ENCODE results near the gene SHISA8.

The SHISA8 gene

DNA sequence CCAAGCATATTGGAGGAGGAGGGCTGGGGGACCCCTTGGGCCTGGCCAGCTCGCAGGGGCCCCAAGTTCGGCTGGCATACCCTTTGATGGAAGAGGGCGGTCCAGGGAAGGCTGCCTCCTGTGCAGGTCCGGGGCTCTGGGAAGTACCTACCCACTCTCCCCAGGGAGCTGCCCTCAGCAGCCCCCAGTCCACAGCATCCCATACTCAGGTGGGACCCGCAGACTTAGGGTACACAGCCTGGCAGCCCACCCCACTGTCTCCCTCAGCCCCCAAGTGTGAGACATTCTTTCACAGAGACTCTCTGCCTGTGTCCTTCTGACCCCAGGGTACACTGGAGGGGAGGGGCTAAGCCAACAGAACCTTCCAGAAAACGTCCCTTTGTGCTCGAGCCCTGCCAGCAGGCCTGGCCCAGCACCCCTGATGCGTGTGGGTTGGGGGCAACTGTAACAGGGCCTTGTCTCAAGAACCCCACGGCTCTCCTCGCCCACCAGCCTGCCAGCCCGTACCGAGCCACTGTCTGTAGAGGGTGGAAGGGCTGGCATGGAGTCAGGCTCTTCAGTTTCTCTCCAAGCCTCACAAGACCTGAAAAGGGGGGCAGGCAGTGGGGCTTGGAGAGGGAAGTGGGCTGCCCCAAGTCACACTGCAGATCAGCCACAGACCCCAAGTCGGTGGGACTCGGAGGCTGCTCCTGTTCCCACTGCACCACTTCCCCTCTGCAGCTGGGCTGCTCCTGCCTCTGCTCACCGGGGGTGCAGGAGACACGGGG, 18.7 kb upstream of the SHISA8 start:
- peak; percentile 63 for DNase-seq

DNA sequence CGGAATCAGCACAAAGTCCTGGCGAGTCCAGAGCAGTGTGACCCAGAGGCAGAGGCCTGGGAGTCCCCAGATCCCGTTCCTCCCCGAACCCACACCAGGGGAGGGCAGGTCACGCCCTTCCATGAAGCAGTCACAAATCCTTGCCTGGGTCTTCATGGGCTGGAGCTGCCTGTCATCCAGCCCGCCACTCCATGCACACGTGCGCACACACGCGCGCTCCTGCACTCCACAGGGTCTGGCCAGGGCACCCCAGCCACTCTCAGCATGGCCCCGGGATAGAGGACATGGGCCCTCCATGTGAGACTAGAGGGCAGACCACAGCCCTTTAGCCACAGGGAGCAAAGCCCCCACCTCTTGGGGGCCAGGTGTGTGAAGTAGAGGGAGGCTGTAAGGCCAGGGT, 17.5 kb upstream of the SHISA8 start:
- DNase-seq, result no peak

- DNase-seq, result no peak
Measured at GRCh38 chr22:41931701-41932269, 16.9 kb upstream of the SHISA8 start.

- no peak for DNase-seq
Measured at GRCh38 chr22:41929418-41929810, 14.5 kb upstream of the SHISA8 start.

DNA sequence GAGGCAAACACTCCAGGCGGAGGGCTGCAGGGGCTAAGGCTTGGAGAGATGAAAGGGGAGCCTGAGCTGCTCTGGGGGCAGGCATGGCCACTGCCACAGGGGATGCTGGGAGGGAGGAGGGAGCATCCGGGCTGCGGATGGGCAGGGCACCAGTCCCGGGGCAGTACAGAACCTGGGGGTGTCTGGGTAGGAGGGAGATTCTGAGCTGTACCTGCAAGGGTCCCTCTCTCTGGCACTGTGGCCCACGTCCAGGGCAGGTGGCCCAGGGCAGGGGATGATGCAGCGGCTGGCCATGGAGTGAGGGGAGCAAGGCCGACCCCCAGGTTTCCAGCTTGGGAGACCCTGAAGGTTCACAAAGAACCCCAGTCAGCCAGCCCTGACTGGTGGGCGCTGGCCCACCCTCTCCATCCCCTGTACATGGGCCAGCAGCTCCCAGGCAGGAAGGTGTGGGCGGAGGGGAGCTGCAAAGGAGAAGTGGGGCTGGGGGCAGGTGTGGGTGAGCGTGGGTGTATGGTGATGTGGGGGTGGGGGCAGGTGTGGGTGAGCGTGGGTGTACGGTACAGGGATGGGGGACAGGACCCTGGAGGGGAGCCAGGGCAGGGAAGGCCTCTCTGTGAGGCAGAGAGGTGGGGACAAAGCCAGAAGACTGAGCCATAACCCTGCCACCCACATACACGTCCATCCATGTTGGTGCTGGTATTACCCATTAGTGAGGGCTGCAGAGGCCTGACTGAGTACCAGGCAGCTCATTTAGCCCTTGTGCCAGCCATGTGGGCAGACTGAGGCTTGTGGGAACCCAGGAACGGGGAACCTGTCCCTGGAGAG, 13.9 kb upstream of the SHISA8 start:
- DNase-seq, result no peak

GRCh38 chr22:41927813-41928212, 12.9 kb upstream of the SHISA8 start:
- DNase-seq, result no peak

DNA sequence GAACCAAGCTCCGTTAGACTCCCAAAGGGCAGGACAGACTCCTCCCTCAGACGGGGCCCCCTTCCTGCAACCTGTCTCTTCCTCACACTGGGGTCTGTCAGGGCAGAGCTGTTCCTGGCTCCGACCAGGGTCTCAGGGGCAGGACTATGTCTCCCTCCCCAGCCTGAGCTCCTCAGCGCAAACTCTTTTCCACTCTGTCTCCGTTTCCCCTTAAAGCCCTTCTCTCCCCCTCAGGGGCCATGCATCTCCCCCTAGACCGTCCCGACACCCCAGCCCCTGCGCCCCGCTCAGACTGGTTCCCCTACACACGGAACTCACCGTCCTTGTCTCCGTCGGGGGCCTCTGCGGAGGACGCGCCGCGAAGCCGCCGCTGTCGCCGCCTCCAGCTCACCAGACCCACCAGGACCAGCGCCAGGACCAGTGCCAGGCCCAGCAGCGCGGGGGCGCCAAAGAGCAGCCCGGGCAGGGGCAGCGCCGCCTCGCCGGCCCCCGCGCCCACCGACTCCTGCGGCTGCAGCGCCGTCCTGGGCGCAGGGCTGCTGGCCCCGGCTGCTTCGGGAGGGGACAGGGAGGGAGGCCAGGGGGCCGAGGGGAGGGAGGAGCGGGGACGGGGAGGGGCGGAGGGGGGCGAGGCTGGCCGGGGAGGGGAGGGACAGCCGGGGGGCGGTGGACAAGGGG, 11.0 kb upstream of the SHISA8 start:
- DNase-seq, result peak; percentile 83

DNA sequence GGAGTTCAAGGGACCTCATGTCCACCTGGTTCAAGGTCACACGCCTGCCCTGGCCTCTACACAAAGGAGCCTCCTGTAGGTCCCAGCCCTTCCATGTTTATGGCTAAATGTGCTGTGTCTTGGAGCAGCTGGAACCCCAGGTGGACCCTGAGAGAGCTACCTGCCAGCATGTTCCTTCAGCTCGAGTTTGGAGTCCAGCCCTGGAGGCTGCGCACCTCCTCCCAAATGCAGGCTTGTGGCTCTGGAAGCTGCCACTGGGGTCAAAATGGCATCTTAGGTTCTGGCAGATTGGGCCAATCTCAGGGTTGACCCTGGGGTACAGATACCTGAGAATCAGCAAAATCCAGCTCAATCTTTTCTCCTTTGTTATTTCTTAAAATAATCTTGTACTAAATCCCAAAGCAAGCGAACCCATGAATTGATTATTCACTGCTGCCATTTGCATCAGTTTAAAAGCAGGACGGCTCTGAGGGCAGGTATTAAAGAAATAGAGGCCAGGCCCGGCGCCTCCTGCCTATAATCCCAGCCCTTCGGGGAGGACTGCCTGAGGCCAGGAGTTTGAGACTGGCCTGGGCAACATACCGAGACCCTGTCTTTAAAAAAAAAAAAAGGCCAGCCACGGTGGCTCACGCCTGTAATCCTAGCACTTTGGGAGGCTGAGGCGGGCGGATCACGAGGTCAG, 8.9 kb upstream of the SHISA8 start:
- DNase-seq, result no peak

DNA sequence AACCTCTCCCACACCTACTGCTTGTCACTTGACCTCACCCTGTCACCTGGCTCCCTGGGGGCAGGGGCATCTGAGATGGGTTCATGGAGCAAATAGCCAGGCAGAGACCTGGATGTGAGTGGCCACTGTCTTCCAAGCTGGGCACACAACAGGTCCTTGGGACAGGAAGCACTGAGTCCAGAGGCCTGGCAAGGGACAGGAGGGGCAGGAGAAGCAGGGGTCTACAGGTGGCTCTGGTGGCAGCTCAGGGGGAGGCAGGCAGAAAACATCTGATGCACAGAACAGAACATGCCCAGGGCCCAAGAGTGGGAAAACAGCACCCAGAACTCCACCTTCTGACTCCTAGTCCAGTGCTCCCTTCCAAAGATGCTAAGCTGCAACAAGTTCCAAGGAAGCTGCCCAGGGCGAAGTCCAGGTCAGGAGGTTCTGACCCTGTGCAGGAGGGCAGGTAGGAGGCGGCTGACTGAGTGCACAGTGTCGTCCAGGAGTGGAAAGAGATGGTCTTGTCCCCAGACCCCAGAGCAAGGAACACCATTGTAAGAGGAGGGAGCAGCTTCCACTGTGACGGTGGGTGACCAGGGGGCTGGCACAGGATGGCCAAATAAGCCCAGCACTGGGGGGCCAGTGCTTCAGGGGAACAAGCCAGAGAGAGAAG, 8.2 kb upstream of the SHISA8 start:
- no peak for DNase-seq

GRCh38 chr22:41922328-41922727, 7.5 kb upstream of the SHISA8 start:
- no peak for DNase-seq

DNA sequence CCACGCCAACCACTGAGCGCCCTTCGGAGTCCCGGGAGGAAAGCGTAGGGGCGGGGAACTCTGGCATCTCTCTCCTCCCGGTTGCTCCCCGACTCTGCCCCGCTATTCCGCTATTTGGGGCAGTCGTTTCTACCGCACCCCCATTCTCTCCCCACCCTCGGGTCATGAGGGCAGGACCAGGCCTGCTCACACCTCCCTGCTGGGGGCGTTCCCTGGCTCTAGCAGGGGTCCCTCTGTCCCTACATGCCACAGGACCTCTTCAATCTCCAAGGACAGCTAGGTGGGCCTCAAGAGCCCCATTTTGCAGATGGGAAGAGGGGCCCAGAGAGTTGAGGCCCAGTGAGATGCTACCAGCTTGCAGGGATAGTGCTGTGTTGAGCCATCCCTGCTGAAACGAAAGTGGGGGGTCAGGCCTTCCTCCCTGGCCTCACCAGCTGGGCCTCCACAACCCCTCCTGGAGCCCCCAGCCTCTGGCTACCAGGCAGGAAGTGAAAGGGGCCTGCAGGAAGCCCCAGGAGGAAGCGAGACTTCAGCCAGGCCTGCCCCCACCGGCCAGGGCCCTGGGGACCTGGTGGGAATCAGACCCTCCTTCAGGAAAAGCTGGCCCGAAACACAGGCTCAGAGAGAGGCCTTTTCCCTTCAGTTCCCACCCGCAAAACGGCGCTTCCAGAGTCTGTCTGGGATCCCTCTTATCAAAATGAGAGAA, 5.5 kb upstream of the SHISA8 start:
- no peak for DNase-seq

DNA sequence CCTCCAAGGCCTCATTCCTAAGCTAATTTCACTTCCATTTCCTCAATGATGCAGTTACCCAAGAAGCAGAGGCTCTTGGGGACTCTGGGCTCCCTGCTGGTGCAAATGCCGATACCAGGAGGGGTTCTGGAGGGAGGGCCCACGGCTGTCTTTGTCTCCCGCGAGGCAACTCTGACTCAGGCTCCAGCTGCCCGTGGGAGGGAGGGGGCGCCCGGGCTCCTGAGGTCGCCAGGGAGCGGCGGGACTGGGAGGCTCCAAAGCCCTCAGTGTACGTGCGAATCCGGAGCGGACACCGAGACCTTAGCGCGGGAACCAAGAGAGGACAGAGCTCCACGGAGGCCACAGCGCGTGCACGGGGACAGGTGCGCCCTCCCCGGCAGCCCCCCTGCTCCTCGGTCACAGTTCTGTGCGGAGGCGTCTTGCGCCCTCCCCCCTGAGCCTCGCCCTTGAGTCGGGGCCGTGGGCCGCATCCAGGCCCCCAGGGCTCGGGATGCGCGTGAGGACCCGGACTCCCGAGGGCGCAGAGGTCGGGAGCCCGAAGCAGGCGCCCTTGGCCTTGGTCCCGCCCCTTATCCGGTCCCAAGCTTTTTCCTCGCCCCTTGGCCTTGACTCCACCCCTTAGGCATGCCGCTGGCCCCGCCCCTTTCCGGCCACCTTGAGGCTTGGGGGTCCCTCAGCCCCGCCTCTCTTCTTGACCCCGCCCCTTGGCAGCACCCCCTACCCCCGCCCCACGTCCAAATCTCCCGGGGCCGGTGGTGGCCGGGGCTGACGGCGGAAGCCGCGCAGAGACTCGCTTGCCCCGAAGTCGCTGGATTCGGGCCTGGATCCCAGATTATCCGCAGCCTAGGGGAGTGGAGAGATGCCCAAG, 4.7 kb upstream of the SHISA8 start:
- peak; percentile 71 for DNase-seq

DNA sequence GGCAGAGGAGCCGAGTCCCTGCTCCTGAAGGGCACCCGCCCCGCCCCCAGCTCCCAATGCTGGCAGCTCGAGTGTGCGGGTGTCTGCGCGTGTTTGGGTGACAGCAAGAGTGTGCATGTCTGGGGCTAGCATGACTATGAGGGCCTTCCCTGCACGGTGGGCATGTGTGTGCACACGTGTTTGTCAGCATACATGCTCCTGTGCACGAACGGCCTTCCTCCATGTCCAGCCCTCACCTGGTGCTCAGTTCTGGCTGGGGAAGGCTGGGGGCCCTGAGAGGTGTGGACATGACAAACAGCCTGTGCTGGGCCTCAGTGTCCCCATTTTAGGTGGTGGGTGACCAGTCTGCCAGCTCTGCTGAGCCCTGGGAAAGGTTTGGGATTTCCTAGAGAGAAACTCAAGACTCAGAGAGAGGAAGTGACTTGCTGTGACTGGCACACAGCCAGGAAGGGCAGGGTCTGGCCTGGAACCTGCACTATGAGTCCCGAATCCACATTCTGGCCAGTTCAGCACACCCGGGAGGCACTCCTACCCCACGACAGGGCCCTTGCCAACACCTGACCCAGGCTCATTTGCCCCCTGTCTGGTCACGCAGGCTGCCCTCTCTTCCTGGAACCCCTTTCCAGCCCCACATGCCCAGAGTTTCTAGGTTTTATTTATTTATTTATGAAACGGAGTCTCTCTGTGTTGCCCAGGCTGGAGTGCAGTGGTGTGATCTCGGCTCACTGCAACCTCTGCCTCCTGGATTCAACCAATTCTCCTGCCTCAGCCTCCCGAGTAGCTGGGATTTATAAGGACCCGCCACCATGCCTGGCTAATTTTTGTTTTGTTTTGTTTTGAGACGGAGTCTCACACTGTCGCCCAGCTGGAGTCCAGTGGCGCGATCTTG, 3.3 kb upstream of the SHISA8 start:
- DNase-seq, result peak; percentile 78

DNA sequence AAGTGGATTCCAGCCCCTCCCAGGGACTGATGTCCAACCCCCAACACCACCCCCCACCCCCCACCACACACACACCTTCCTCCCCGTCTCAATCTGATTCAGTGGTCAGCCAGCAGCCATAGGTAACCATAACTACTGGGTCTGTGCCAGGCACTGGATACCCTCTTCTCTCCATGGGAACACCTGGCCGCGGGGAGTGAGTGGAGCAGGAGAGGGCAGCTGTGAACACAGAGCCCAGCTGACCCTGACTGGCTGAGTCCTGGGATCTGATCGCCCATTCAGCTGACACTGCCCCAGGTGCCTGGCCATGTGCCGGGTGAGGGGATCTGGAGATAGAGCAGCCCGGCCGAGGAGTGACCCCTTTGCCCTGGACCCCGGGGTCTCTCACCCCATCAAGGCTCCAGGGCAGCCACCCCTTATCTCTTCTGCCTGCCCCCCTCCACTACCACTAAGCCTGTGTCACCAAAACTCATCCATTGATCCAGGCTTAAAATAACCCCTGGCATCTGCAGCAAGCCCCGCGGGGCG, 2.6 kb upstream of the SHISA8 start:
- no peak for DNase-seq

DNA sequence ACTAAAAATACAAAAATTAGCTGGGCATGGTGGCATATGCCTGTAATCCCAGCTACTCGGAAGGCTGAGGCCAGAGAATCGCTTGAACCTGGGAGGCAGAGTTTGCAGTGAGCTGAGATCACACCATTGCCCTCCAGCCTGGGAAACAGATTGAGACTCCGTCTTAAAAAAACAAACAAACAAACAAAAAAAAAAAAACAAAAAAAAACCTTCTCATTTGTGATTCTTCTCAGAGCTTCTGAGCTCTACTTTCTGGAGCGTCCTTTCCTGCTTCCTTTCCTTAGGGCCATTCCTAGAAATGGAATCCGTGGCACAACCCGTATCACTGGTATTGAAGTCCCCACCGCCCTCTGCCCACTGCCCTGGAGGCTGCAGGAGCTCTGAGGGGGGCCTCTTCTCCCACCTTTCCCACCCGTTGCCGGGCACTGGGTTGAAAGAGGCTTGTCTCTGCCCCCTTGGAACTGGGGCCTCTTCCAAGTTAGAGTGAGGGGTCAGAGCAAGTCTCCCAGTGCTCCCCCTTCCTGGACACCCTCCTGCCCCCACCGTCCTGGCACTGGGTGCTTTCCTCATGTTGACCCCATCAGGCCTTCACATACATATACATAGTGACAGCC, 2.0 kb upstream of the SHISA8 start:
- no peak for DNase-seq

GRCh38 chr22:41915786-41916493, 1.1 kb upstream of the SHISA8 start:
- DNase-seq, result no peak

GRCh38 chr22:41914611-41915034, 251 bp downstream of the SHISA8 start:
- no peak for DNase-seq

Data from hematopoietic multipotent progenitor cell treated with erythropoietin and hydrocortisone succinate and interleukin-3 and kit ligand, for 4 days (in vitro differentiated cells).